Nephron progenitor cell (in vitro differentiated cells): ENCODE data around the gene ENTPD1.
A peak's percentile ranks its signal among the peaks of the same experiment; 100 is the strongest.

ENCODE experiments used
- DNase-seq: peaks from one replicate; pipeline ENCODE4 v3.0.0; 2021
- H3K27ac Mint-ChIP-seq: 2 replicates; pipeline ENCODE4 v1.8.0; 2021; ENCODE audit warnings: mild to moderate bottlenecking, moderate library complexity, mixed read lengths
- H3K27me3 Mint-ChIP-seq: 2 replicates; pipeline ENCODE4 v1.8.0; 2021; ENCODE audit warnings: mild to moderate bottlenecking, low read depth, mixed read lengths; ENCODE audit not compliant: poor library complexity
- H3K36me3 Mint-ChIP-seq: 2 replicates; pipeline ENCODE4 v1.8.0; 2021; ENCODE audit warnings: low read depth, mixed read lengths
- H3K4me1 Mint-ChIP-seq: 2 replicates; pipeline ENCODE4 v1.8.0; 2021; ENCODE audit warnings: mixed read lengths
- H3K4me3 Mint-ChIP-seq: 2 replicates; pipeline ENCODE4 v1.8.0; 2021; ENCODE audit warnings: mild to moderate bottlenecking, moderate library complexity, mixed read lengths
- H3K9me3 Mint-ChIP-seq: 2 replicates; pipeline ENCODE4 v1.8.0; 2021; ENCODE audit warnings: mild to moderate bottlenecking, moderate library complexity, mixed read lengths
- TF ChIP-seq, protein P1 (sequence below): fragments of 200-600 bp; sonication (generic); IDR thresholded peaks from 2 replicates; pipeline ENCODE4 v1.5.0; 2021; ENCODE audit warnings: antibody characterized with exemption

The ENTPD1 gene

DNA sequence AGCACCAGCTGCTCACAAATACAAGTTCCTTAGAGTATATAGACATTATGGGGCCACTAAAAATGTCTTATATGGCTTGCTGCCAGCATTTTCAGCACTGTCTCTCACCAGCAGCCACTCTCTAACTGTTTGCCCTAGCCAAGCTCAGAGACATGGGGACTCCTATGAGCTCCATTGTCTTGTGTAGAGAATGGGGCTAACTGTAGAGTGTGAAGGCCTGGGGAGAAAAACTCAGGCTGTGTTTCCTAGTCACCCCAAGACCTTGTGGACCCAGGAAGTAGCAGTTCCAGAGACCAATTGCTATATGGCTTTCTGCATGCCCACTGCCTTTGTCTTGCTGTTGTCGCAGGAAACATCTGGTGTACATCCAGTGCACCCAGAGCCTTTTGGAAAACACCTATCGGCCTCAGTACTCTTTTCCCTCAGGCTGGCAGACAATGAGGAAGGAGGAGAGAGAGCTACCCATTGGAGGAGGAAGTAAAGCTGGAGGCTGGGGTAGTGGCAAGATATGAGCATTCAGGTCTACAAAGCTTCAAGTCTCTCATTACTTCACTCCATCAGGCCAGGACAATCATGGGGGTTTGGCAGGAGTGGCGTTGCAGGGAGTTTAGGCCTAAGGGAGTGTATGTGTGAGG, 28.4 kb downstream of the ENTPD1 start:
- Mint-ChIP-seq H3K27me3 (no peaks in the 10 kb centered on the region), H3K9me3 (no peaks in the 10 kb centered on the region), H3K27ac (no peak overlapping the region), H3K36me3 (no peaks in the 10 kb centered on the region), H3K4me3 (no peak overlapping the region), H3K4me1 (no peaks in the 10 kb centered on the region)
- TF ChIP-seq, protein P1, sequence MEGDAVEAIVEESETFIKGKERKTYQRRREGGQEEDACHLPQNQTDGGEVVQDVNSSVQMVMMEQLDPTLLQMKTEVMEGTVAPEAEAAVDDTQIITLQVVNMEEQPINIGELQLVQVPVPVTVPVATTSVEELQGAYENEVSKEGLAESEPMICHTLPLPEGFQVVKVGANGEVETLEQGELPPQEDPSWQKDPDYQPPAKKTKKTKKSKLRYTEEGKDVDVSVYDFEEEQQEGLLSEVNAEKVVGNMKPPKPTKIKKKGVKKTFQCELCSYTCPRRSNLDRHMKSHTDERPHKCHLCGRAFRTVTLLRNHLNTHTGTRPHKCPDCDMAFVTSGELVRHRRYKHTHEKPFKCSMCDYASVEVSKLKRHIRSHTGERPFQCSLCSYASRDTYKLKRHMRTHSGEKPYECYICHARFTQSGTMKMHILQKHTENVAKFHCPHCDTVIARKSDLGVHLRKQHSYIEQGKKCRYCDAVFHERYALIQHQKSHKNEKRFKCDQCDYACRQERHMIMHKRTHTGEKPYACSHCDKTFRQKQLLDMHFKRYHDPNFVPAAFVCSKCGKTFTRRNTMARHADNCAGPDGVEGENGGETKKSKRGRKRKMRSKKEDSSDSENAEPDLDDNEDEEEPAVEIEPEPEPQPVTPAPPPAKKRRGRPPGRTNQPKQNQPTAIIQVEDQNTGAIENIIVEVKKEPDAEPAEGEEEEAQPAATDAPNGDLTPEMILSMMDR = no peak
- no peak for DNase-seq

DNA sequence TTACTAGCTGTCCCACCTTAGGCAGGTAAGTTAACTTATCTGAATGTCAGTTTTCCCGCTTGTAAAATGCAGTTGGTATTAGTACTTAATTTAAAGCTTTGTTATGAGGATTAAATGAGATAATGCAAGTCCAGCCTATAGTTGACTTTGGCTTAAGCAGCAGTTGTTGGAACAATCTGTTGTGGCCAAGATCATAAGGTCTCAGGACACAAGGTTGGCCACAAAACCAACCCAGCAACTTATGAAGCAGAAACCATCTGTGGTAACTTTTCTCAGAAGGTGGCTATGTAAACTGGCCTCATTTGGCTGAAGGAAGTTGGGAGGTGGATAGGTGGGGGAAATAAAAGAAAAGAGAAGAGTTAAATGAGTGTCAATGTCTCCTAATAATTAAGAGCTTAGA, 29.4 kb downstream of the ENTPD1 start:
- DNase-seq = no peak
- no peaks in the 10 kb centered on the region for H3K36me3 Mint-ChIP-seq
- H3K9me3 Mint-ChIP-seq = no peaks in the 10 kb centered on the region
- no peaks in the 10 kb centered on the region for H3K27me3 Mint-ChIP-seq
- no peak overlapping the region for H3K4me3 Mint-ChIP-seq
- TF ChIP-seq, protein P1 = no peak
- H3K4me1 Mint-ChIP-seq = no peaks in the 10 kb centered on the region
- H3K27ac Mint-ChIP-seq = no peak overlapping the region

DNA sequence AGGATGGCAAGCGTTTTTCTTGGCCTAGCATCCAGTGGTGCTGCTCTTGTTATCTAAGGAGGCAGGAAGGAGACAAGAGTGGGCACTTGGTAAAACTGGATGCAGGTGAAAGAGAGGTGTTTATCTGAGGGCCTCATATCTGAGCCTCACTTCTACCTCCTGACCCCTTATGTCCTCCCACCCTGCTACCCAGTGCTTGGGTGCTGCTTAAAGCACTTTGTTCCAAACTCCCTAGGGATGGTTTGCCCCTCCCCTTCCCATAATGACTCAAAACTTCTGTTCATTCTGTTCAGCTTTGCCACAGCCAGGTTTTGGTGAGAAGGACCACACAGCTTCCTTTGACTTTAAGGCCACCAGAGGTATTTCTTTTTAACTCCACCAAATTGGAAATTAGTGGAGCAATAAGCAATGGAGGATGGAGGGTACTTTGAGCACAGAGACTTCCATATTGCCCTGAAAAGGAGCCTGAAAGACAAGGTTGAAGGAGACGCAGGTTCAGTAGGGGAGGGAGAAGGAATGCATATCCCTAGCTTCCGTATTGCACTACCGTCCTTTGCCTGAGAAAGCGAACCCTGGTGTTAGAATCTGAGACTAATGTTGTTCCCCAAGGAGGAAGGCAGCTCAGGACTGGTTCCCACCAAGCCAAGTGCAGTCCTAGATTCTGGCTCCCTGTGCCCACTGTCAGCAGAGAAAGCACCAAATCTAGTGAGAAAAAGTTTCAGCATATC, 30.1 kb downstream of the ENTPD1 start:
- Mint-ChIP-seq H3K27me3 (no peaks in the 10 kb centered on the region), H3K4me3 (no peak overlapping the region), H3K27ac (peak overlapping the region; percentile 47), H3K4me1 (no peaks in the 10 kb centered on the region), H3K9me3 (no peaks in the 10 kb centered on the region), H3K36me3 (no peaks in the 10 kb centered on the region)
- TF ChIP-seq, protein P1 = no peak
- DNase-seq = no peak

DNA sequence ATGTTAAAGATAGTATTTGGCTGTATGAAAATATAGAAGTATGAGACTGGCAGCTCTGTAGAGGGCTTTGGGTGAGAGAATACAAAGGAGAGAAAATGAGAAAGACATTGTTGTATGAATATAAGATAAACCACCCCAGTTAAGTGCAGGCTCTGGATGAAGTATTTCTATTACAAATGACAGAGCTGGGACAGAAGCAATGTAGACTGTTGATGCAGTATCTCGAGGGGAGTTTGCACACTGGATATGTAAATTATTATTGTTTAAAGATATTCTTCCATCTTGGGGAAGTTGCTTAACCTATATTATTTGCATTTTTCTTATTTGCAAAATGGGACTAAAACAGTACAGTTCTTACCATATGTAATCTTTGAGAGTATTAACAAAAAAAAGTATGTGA, 31.5 kb downstream of the ENTPD1 start:
- TF ChIP-seq, protein P1 = no peak
- DNase-seq = no peak
- no peaks in the 10 kb centered on the region for H3K36me3 Mint-ChIP-seq
- H3K27ac Mint-ChIP-seq = no peak overlapping the region
- H3K27me3 Mint-ChIP-seq = no peaks in the 10 kb centered on the region
- no peak overlapping the region for H3K4me3 Mint-ChIP-seq
- no peaks in the 10 kb centered on the region for H3K9me3 Mint-ChIP-seq
- no peaks in the 10 kb centered on the region for H3K4me1 Mint-ChIP-seq

DNA sequence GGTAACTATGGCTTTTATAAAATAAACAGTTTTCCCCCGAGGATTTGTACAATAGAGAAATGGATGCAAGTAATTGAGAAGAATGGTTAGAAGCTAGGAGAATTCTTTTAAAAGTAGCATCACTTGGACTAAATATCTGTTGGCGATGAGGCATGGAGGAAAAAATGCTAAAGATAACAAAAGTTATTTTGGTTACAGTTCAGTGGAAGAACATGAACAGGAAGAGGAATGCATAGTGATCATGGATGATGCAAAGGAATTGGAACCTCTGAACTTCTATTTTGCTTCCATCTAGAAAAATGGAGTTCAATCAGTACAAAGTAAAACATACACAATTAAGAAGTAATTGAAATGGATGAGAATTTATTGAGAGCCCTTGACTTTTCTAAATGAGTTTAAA, 32.9 kb downstream of the ENTPD1 start:
- Mint-ChIP-seq H3K4me1 (no peaks in the 10 kb centered on the region), H3K4me3 (no peak overlapping the region), H3K27me3 (no peaks in the 10 kb centered on the region), H3K9me3 (no peaks in the 10 kb centered on the region), H3K27ac (no peak overlapping the region), H3K36me3 (no peaks in the 10 kb centered on the region)
- DNase-seq = no peak
- TF ChIP-seq, protein P1 = no peak

DNA sequence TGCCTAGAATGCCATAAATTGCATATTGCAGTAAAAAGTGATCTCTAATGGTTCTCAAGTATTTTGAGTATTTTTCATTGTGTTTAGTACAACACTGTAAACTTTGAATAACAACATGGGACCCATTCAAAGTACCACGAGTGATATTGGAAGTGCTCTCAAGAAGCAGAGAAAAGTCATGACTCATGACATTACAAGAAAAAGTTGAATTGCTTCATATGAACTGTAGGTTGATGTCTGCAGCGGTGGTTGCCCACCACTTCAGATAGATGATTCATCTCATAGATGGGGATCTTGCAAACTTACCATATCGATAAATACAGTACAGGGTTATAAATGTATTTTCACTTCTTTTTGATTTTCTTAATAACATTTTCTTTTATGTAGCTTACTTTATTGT, 33.9 kb downstream of the ENTPD1 start:
- Mint-ChIP-seq H3K4me1 (no peaks in the 10 kb centered on the region), H3K27me3 (no peaks in the 10 kb centered on the region), H3K36me3 (no peaks in the 10 kb centered on the region), H3K27ac (no peak overlapping the region), H3K4me3 (no peak overlapping the region), H3K9me3 (no peaks in the 10 kb centered on the region)
- DNase-seq = no peak
- TF ChIP-seq, protein P1 = no peak
